Activated T-cell treated with anti-CD3 and anti-CD28 coated beads for 48 hours (primary cell): ENCODE data around the gene ZSCAN5C.
"Not testable (repeated sequence)": the region's sequence is repeated elsewhere in the genome, so short reads cannot be mapped to it uniquely, and the experiment has no call there.

ENCODE experiments used
- DNase-seq: peaks from one replicate; pipeline ENCODE4 v3.0.0-alpha.2; 2020; ENCODE audit warnings: low read depth

Gene ZSCAN5C, protein sequence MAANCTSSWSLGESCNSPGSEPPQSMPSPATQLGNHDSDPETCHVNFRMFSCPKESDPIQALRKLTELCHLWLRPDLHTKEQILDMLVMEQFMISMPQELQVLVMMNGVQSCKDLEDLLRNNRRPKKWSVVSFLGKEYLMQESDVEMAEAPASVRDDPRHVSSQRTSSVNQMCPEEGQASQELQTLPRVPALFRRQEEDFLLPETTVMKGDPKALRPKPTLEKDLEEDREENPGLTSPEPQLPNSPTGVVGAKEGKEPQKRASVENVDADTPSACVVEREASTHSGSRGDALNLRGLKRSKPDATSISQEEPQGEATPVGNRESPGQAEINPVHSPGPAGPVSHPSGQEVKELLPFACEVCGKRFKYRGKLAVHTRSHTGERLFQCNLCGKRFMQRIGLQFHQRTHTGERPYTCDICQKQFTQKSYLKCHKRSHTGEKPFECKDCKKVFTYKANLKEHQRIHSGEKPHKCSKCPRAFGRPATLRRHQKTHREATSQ

DNA sequence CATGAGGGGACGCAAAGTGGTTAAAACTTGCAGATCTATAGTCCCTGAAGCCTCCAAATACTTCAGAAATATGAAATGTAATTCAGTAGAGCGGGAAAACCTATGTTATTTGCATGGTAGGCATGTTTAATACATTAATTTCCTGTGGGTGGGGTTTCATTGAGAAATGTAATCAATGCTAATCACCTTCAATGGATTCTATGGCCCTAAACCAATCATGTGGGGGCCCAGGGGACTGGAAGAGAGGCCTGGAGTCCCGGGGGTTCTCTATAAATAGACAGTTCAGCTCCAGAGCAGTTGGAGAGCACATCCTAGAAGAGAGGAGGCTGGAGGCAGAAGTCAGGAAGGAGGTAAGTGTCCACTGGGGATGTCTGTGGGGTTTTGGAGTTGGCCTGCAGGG, at the start of gene ZSCAN5C:
Gene ZSCAN5C (plus strand): TSS at position 301 of the 400 bp plus-strand sequence. CDS start 3,641 bp downstream, outside the sequence.
- DNase-seq: no peak

- DNase-seq: no peak
Measured at GRCh38 chr19:56152644-56153043, 49.4 kb upstream of the ZSCAN5C start.

DNA sequence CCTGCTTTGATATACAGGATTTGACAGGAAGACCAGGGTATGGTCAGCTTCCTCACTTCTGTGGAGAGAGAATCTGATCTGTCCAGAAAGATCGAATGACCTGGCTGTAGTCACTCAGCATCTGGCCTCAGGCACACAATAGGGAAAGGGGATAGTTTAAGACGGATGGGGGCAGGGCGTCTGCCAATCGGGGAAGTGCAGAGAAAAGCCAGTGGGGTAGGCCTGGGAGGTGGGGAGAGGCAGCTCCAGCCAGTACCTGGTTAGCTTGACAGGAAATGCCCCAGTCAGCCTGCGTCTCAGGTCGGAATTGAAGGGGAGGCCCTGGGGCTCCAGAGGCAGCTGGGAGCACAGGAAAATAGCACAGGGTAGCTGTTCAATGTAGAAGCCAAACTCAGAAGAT, 48.6 kb upstream of the ZSCAN5C start:
- no peak for DNase-seq

- no peak for DNase-seq
Measured at GRCh38 chr19:56155124-56155687, 46.9 kb upstream of the ZSCAN5C start.

GRCh38 chr19:56156768-56157167, 45.3 kb upstream of the ZSCAN5C start:
- no peak for DNase-seq

- DNase-seq: no peak
Measured at GRCh38 chr19:56158170-56158757, 43.8 kb upstream of the ZSCAN5C start.

DNA sequence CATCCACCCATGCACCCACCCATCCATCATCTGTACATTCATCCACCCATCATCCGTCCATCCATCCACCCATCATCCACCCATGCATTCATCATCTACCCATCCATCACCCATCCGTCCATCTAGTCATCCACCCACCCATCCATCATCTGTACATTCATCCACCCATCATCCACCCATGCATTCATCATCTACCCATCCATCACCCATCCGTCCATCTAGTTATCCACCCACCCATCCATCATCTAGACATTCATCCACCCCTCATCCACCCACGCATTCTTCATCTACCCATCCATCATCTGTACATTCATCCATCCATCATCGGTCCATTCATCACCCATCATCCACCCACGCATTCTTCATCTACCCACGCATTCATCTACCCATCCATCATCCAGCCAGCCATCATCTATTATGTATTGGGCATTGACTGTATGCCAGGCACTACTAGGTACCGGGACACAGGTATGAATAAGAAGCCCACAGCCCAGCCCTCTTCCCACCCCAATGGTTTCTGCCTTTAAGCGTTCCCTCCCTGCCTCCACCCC, 43.0 kb upstream of the ZSCAN5C start:
- DNase-seq: no peak

DNA sequence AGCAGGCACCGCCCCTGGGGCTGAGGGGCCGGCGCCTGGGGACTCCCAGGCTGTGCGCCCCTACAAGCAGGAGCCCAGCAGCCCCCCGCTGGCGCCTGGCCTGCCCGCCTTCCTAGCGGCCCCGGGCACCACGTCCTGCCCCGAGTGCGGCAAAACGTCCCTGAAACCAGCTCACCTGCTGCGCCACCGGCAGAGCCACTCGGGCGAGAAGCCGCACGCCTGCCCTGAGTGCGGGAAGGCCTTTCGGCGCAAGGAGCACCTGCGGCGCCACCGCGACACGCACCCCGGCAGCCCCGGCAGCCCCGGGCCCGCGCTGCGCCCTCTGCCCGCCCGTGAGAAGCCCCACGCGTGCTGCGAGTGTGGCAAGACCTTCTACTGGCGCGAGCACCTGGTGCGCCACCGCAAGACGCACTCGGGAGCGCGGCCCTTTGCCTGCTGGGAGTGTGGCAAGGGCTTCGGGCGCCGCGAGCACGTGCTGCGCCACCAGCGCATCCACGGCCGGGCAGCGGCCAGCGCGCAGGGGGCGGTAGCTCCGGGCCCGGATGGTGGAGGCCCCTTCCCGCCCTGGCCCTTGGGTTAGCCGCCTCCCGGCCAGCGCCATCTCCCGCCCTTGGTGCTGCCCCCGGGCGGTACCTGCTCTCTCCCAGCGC, 42.3 kb upstream of the ZSCAN5C start:
- no peak for DNase-seq

- no peak for DNase-seq
Measured at GRCh38 chr19:56161534-56161933, 40.5 kb upstream of the ZSCAN5C start.

DNA sequence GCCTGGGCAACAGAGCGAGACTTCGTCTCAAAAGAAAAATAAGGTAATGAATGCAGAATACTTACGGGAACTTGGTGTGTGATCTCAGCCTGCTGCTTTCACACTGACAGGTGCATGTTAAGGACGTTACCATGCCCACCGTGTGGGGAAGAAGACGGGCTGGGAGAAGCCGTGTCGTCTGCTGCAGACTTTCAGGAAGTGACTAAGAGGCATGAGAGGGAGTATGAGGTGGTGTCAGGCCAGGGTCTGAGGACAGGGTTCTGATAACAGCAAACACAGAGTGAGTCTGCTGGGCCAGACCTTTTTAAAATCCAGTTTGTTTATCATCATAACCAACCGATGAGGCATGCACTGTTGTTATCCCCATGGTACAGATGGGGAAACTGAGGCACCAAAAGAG, 39.8 kb upstream of the ZSCAN5C start:
- peak; percentile 8 for DNase-seq

GRCh38 chr19:56163097-56163496, 39.0 kb upstream of the ZSCAN5C start:
- no peak for DNase-seq

- no peak for DNase-seq
Measured at GRCh38 chr19:56167064-56167578, 35.0 kb upstream of the ZSCAN5C start.

DNA sequence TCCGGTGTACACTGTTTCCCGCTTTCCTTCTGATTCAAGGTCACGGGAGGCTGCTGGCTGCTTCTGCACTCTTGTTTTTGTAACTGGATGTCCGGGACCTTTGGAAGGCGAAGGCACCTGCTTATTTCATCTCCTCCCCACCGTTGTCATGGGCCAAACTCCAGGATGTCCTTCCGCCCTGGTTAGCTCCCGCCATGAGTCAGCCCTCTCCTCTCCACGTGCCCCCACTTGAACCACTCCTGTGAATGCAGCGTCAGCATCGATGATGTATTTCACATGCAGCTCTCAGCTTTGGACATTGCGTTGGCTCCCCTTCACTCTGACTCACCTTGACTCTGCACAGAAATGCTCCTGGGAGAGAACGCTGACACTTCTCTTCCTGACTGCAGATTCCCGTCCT, 31.8 kb upstream of the ZSCAN5C start:
- DNase-seq: no peak

DNA sequence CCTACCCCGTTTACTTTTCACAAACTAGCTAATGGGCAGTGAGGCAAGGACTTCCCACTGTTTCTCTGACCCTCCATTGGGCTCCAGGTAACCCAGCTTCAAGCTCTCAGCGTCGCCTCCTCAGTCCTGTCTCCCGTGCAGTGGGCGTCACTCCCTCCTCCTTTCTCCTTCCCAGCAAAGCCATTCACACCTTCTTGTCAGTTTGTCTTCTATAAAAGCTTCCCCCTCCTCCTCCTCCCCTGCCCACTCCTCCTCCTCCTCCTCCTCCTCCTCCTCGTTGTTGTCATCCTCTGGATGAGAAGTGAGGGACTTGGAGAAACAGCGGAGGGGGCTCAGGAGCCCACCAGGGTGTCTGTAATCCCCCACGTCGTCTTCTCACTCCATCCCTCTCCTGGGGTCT, 28.0 kb upstream of the ZSCAN5C start:
- no peak for DNase-seq

DNA sequence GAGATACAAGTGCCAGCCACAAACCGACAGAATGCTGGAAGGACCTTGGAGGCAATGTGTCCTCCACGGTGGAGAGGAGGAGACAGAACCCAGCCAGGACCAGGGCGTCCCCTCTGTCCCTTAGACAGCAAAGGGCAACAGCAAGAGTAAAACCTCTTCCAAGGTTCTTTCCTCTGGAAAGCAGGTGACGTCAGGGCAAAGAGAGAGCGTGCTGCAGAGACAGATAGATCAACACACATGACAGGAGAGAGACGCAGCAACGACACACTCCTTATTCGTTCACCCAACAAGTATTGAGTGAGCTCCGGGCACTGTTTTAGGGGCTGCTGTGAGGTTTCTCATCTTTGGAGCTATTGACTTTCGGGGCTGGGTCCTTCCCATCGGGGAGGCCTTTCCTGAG, 27.5 kb upstream of the ZSCAN5C start:
- no peak for DNase-seq

DNA sequence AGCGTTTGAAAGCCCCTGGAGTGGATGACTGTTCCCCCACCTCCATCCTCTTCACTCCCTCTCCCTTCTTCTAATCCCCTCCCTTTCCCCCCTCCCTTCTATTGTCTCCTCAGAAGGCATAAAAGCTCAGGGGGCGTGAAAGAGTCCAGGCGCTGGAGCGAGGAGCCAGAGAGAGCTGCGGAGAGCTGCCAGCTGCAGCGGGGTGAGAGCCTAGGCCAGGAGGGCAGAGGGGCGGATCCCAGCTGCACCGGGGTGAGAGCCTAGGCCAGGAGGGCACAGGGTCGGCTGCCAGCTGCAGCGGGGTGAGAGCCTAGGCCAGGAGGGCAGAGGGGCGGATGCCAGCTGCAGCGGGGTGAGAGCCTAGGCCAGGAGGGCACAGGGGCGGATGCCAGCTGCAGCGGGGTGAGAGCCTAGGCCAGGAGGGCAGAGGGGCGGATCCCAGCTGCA, 26.2 kb upstream of the ZSCAN5C start, which contains the start of gene GALP:
Gene GALP (plus strand): TSS at position 148 of the 447 bp plus-strand sequence. CDS start 1,101 bp downstream, outside the sequence.
- not testable (repeated sequence) for DNase-seq

DNA sequence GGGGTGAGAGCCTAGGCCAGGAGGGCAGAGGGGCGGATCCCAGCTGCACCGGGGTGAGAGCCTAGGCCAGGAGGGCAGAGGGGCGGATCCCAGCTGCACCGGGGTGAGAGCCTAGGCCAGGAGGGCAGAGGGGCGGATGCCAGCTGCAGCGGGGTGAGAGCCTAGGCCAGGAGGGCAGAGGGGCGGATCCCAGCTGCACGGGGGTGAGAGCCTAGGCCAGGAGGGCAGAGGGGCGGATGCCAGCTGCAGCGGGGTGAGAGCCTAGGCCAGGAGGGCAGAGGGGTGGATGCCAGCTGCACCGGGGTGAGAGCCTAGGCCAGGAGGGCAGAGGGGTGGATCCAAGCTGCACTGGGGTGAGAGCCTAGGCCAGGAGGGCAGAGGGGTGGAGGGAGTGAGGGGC, 25.8 kb upstream of the ZSCAN5C start:
- DNase-seq: not testable (repeated sequence)

GRCh38 chr19:56176881-56177280, 25.2 kb upstream of the ZSCAN5C start:
- DNase-seq: no peak

DNA sequence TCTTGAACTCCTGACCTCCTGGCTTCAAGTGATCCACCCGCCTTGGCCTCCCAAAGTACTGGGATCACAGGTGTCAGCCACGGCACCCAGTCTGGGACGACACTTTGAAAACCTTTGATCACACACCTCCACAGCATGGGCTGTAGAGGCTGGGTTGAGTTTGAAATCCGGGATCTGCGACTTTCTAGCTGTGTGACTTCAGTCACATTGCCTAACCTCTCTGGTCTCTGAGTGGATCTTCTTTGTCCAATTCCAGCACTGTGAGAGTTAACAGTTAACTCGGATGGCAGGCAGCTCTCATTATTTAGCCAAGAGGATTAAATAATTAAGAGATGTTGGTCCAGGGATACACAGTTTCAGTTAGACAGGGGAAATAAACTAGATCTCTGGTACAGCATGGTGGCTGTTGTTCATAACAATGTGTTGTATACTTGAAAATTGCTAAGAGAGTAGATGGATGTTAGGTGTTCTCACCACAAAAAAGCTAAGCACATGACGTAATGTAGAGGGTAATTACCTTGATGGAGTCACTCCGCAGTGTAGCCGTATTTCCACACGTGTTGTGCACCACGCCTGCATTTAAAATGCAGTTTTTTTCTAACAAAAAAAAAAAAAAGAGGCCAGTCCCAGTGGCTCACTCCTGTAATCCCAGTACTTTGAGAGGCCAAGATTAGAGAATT, 24.4 kb upstream of the ZSCAN5C start:
- no peak for DNase-seq

- no peak for DNase-seq
Measured at GRCh38 chr19:56189785-56190184, 12.3 kb upstream of the ZSCAN5C start.

DNA sequence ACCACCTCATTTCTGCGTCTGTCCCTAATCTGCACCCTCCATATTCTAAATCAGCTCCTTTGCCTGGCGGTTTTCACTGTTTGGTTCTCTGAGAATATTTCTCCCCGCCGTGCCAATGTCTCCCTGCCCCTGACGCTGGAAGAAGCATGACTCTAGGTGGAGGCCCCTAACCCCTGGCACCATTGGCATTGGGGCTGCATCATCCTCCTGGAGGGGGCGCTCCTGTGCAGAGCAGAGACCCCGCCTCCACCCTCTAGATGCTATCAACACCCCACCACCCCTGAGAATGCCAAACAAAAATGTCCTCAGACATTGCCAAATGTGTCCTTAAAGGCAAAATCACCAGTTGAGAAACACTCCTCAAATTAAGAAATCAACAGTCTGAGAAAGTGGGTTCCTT, 11.0 kb upstream of the ZSCAN5C start:
- no peak for DNase-seq
